Measurements from ENCODE around the gene C21orf58.
A peak's percentile ranks its signal among the peaks of the same experiment; 100 is the strongest.

Gene C21orf58

DNA sequence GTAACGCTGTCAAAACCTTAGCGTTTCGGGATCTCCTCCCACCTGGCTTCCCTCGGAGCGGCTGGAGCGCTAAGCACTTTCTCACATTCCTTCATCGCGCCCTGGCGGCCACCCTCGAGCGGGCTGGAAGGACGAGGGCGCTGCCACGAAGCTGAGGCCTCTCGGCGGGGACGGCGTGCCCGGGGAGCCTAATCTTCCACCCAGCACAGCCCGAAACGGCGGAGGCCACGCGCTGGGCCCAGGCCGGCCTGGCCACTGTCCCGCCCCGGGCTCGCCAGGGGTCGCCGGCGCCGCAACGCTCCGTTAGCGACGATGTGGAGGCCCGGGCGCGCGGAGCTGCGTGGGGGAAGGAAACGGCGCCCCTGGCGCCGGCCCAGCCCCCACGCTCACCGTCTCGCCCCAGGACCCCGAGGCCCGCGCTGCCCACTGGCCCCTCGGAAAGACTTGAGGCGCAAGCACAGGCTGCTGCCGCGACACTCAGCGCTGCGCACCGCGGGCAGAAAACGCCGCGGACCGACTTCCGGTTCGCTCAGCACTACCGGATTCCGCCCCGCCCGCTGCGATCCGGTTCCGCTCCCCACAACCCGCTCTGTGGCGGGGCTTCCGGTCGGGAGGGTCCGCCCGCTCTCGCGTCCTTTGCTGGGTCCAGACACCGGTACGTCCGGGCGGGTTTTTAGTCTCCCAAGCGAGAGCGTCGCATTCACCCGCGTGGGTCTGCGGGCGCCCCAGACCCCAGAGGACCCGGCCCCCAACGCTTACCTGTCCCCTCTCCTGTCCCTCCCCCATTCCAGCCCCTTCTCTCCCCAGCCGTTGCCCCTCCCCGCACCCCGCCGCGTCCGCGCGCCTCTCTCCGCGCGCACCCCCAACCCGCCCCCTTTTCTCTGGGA lies 37.7 kb downstream of the C21orf58 start, which contains the start of gene YBEY:
Gene YBEY, plus strand, starts transcription at position 582 of the 887 bp plus-strand sequence. CDS start 572 bp downstream, outside the sequence.
- Histone ChIP-seq H3K27ac (ENCODE audit: low read depth in 2 of 2, low read length in 2 of 2) (peak within 1 kb of the TSS; percentile 95 to 96), H3K9ac (ENCODE audit: low read depth in 1 of 2, low read length in 2 of 2) (peak within 1 kb of the TSS; percentile 80 to 91), H3K4me1 (ENCODE audit: control insufficient read depth in 2 of 2, insufficient read depth in 2 of 2, low read length in 2 of 2) (peaks cover 26 to 40% of the 10 kb centered on the region in 2 donors), H3K36me3 (ENCODE audit: control insufficient read depth in 2 of 2, insufficient read depth in 2 of 2, low read length in 2 of 2) (peaks cover 14 to 16% of the 10 kb centered on the region in 2 donors), H3K4me3 (ENCODE audit: low read length in 2 of 2) (peak within 1 kb of the TSS; percentile 82 to 96), H3K9me3 (ENCODE audit: control insufficient read depth in 2 of 2, low read length in 2 of 2) (no peaks in the 10 kb centered on the region), H3K27me3 (ENCODE audit: control insufficient read depth in 2 of 2, insufficient read depth in 2 of 2, low read length in 2 of 2) (no peaks in the 10 kb centered on the region)

DNA sequence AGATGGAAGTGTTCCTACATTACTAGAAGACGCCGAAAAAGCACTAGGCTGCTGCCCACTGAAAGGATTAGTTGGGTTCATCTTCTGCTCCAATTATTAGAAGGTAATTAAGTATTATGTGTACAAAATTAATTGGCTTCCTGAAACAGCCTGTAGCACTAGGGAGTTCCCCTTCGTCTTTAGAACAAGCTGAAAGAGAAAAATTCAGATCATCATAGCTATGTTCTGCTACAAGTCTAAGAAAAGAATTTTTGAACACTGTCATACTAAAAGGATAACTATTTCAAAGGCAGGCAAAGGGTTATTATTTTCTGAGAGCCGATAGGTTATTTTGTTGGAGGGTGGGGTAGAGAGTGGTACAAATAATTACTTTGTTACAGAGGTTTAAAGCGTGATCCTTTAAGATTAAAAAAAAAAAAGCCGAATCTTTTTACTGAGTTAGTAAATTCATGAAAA lies 38.4 kb downstream of the C21orf58 start, which contains the start of gene MCM3AP:
Gene MCM3AP, minus strand, starts transcription at position 406 of the 456 bp plus-strand sequence. Its CDS starts 325 bp downstream, at position 81.
- Histone ChIP-seq H3K27me3 (ENCODE audit: control insufficient read depth in 2 of 2, insufficient read depth in 2 of 2, low read length in 2 of 2) (no peaks in the 10 kb centered on the region), H3K36me3 (ENCODE audit: control insufficient read depth in 2 of 2, insufficient read depth in 2 of 2, low read length in 2 of 2) (peaks cover 15 to 20% of the 10 kb centered on the region in 2 donors), H3K27ac (ENCODE audit: low read depth in 2 of 2, low read length in 2 of 2) (peak within 1 kb of the TSS; percentile 95 to 96), H3K4me1 (ENCODE audit: control insufficient read depth in 2 of 2, insufficient read depth in 2 of 2, low read length in 2 of 2) (peaks cover 26 to 40% of the 10 kb centered on the region in 2 donors), H3K9me3 (ENCODE audit: control insufficient read depth in 2 of 2, low read length in 2 of 2) (no peaks in the 10 kb centered on the region), H3K9ac (ENCODE audit: low read depth in 1 of 2, low read length in 2 of 2) (peak within 1 kb of the TSS; percentile 80 to 91), H3K4me3 (ENCODE audit: low read length in 2 of 2) (peak within 1 kb of the TSS; percentile 82 to 96)

DNA sequence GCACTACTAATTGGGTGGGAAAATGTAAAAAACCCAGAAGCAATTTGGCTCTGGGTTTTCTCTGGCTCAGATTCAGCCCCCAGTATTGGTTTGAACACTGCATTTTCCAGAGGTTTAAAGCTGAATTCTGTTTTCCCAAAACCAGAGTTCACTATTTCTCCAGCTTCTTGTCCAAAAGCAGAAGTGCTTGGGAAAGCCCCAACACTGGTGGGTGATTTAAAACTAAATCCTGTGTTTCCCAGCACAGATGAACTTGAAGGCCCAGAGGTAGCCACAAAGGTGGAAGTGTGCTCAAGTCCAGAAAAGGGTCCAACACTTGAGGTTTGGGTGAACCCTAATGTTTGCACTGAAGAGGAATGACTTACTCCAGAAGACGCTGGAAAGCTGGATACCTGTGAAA lies 38.9 kb downstream of the C21orf58 start:
- Histone ChIP-seq H3K27me3 (ENCODE audit: control insufficient read depth in 2 of 2, insufficient read depth in 2 of 2, low read length in 2 of 2) (no peaks in the 10 kb centered on the region), H3K36me3 (ENCODE audit: control insufficient read depth in 2 of 2, insufficient read depth in 2 of 2, low read length in 2 of 2) (peaks cover 19 to 24% of the 10 kb centered on the region in 2 donors), H3K4me1 (ENCODE audit: control insufficient read depth in 2 of 2, insufficient read depth in 2 of 2, low read length in 2 of 2) (peaks cover 26 to 40% of the 10 kb centered on the region in 2 donors), H3K4me3 (ENCODE audit: low read length in 2 of 2) (peak overlapping the region; percentile 8 to 96), H3K9ac (ENCODE audit: low read depth in 1 of 2, low read length in 2 of 2) (no peak overlapping the region), H3K9me3 (ENCODE audit: control insufficient read depth in 2 of 2, low read length in 2 of 2) (no peaks in the 10 kb centered on the region), H3K27ac (ENCODE audit: low read depth in 2 of 2, low read length in 2 of 2) (no peak overlapping the region)

DNA sequence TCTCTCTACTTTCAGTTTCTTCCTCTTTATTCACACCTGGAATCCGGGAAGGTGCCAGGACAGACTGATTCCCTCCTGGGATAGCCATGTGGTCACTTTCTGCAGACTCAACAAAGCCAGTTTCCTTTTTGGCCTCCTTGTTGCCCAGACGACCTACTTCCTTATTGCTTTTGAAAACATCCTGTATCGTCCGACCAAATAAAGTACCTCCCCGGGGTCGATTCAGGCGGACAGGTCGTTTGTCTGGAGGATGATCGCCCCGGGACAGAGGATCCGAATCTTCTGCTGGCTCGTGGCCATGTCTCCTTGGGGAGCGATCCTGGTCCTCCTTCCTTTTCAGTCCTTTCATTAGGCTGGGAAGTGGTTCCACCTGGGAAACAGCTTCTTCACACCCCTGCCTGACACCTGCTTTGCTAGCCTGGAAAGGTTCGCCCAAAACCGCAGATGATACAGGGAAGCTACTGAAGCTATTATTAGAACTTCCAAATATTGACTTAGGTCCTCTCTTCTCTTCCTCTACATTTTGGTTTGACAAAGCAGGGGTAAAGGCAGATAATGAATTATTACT lies 39.5 kb downstream of the C21orf58 start:
- Histone ChIP-seq H3K27me3 (ENCODE audit: control insufficient read depth in 2 of 2, insufficient read depth in 2 of 2, low read length in 2 of 2) (no peaks in the 10 kb centered on the region), H3K4me1 (ENCODE audit: control insufficient read depth in 2 of 2, insufficient read depth in 2 of 2, low read length in 2 of 2) (peaks cover 26 to 40% of the 10 kb centered on the region in 2 donors), H3K9ac (ENCODE audit: low read depth in 1 of 2, low read length in 2 of 2) (peak overlapping the region in 1 of 2 donors; percentile 54), H3K9me3 (ENCODE audit: control insufficient read depth in 2 of 2, low read length in 2 of 2) (no peaks in the 10 kb centered on the region), H3K27ac (ENCODE audit: low read depth in 2 of 2, low read length in 2 of 2) (peak overlapping the region in 1 of 2 donors; percentile 42), H3K36me3 (ENCODE audit: control insufficient read depth in 2 of 2, insufficient read depth in 2 of 2, low read length in 2 of 2) (peaks cover 24 to 28% of the 10 kb centered on the region in 2 donors), H3K4me3 (ENCODE audit: low read length in 2 of 2) (peak overlapping the region; percentile 45 to 61)

DNA sequence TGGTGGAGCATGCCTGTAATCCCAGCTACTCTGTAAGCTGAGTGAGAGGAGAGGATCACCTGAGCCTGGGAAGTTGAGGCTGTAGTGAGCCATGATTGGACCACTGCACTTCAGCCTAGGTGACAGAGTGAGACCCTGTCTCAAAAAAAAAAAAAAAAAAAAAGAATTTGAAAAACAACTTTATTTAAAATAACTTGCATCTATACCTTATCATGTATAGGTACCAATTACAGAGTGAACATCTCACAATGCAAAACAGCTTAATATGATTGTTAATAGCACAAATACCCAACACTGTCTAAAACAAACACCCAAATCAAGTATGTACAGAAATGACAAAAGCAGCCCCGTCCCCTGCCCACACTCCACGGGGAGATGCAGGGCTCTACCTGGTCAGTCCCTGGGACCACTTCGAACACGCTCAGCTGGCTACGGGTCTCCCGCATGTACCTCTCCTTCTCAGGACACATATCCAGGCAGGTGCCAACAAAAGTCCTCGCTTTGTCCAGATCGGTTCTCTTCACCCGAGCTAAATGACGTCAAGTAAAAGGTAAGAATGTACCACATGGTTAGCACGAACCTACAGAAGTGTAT lies 48.8 kb downstream of the C21orf58 start:
- no peaks in the 10 kb centered on the region for H3K9me3 ChIP-seq (ENCODE audit: control insufficient read depth in 2 of 2, low read length in 2 of 2)
- H3K27ac ChIP-seq (ENCODE audit: low read depth in 2 of 2, low read length in 2 of 2) = no peak overlapping the region
- no peaks in the 10 kb centered on the region for H3K27me3 ChIP-seq (ENCODE audit: control insufficient read depth in 2 of 2, insufficient read depth in 2 of 2, low read length in 2 of 2)
- H3K9ac ChIP-seq (ENCODE audit: low read depth in 1 of 2, low read length in 2 of 2) = no peak overlapping the region
- H3K36me3 ChIP-seq (ENCODE audit: control insufficient read depth in 2 of 2, insufficient read depth in 2 of 2, low read length in 2 of 2) = peaks cover 72 to 84% of the 10 kb centered on the region in 2 donors
- no peaks in the 10 kb centered on the region for H3K4me1 ChIP-seq (ENCODE audit: control insufficient read depth in 2 of 2, insufficient read depth in 2 of 2, low read length in 2 of 2)
- no peak overlapping the region for H3K4me3 ChIP-seq (ENCODE audit: low read length in 2 of 2)

DNA sequence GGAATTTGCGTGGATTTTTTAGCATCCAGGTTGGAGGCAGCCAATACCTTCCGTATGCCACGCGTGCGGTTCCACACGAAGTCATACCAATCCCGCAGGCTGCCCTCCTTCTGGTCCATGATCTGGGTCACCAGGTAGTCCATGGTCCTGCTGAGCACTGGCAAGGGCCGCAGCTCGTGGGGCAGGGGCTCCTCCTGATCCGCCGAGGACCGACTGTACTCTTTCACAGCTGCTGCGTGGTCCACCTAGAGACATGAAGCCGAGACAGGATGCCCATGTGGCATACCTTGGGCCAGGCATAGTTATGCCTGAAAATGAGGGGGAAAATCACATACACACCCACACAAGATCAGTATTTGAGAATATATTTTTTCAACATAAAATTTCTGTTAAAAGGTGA lies 50.3 kb downstream of the C21orf58 start:
- H3K9ac ChIP-seq (ENCODE audit: low read depth in 1 of 2, low read length in 2 of 2) = no peak overlapping the region
- peaks cover 72 to 84% of the 10 kb centered on the region in 2 donors for H3K36me3 ChIP-seq (ENCODE audit: control insufficient read depth in 2 of 2, insufficient read depth in 2 of 2, low read length in 2 of 2)
- H3K4me3 ChIP-seq (ENCODE audit: low read length in 2 of 2) = no peak overlapping the region
- no peaks in the 10 kb centered on the region for H3K9me3 ChIP-seq (ENCODE audit: control insufficient read depth in 2 of 2, low read length in 2 of 2)
- H3K4me1 ChIP-seq (ENCODE audit: control insufficient read depth in 2 of 2, insufficient read depth in 2 of 2, low read length in 2 of 2) = no peaks in the 10 kb centered on the region
- no peaks in the 10 kb centered on the region for H3K27me3 ChIP-seq (ENCODE audit: control insufficient read depth in 2 of 2, insufficient read depth in 2 of 2, low read length in 2 of 2)
- H3K27ac ChIP-seq (ENCODE audit: low read depth in 2 of 2, low read length in 2 of 2) = no peak overlapping the region

DNA sequence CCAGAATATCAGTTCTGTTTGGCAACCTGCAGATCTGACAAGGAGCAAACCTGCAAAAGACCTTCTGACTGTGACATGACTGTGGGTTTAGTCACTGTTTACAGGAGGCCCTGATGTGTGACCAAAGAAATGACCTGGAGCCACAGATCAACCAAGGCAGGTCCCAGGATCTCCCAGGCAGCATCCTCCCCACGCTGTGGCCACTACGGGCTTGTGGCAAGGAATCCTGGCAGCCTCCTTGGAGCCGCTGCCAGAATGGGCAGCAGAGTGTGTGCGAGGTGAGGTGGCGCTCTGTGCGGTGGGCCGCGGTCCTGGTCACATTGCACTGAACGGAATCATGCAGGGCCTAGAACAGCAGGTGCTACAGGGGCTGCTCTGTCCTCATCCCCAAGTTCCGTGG lies 54.2 kb downstream of the C21orf58 start:
- H3K9me3 ChIP-seq (ENCODE audit: control insufficient read depth in 2 of 2, low read length in 2 of 2) = no peaks in the 10 kb centered on the region
- no peak overlapping the region for H3K4me3 ChIP-seq (ENCODE audit: low read length in 2 of 2)

DNA sequence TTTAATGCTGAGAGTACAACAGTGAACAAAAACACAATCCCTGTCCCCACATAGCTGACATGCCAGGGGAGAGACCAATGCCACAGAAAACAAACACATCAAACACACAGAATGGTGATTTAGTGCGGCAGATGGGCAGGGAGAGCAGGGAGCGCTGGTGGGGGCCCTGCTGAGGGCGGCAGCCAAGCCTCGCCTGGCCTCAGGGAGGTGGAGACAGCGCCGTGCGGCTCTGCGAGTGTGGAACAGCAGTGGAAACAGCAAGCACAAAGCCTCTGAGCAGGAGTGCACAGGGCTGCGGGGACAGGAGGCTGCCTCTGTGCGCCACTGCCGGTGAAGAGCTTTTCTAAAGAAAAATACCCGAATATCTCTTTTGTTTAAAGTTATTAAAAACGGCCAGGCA lies 55.3 kb downstream of the C21orf58 start:
- H3K27me3 ChIP-seq (ENCODE audit: control insufficient read depth in 2 of 2, insufficient read depth in 2 of 2, low read length in 2 of 2) = no peaks in the 10 kb centered on the region
- no peak overlapping the region for H3K9ac ChIP-seq (ENCODE audit: low read depth in 1 of 2, low read length in 2 of 2)
- no peak overlapping the region for H3K4me3 ChIP-seq (ENCODE audit: low read length in 2 of 2)
- H3K36me3 ChIP-seq (ENCODE audit: control insufficient read depth in 2 of 2, insufficient read depth in 2 of 2, low read length in 2 of 2) = peaks cover 80 to 87% of the 10 kb centered on the region in 2 donors
- no peaks in the 10 kb centered on the region for H3K4me1 ChIP-seq (ENCODE audit: control insufficient read depth in 2 of 2, insufficient read depth in 2 of 2, low read length in 2 of 2)
- no peaks in the 10 kb centered on the region for H3K9me3 ChIP-seq (ENCODE audit: control insufficient read depth in 2 of 2, low read length in 2 of 2)
- H3K27ac ChIP-seq (ENCODE audit: low read depth in 2 of 2, low read length in 2 of 2) = no peak overlapping the region

More for the DNA sequence above, 54.2 kb downstream of the C21orf58 start:
- H3K27me3 ChIP-seq (ENCODE audit: control insufficient read depth in 2 of 2, insufficient read depth in 2 of 2, low read length in 2 of 2) = no peaks in the 10 kb centered on the region
- H3K27ac ChIP-seq (ENCODE audit: low read depth in 2 of 2, low read length in 2 of 2) = no peak overlapping the region
- H3K9ac ChIP-seq (ENCODE audit: low read depth in 1 of 2, low read length in 2 of 2) = no peak overlapping the region
- H3K36me3 ChIP-seq (ENCODE audit: control insufficient read depth in 2 of 2, insufficient read depth in 2 of 2, low read length in 2 of 2) = peaks cover 83 to 90% of the 10 kb centered on the region in 2 donors
- no peaks in the 10 kb centered on the region for H3K4me1 ChIP-seq (ENCODE audit: control insufficient read depth in 2 of 2, insufficient read depth in 2 of 2, low read length in 2 of 2)

DNA sequence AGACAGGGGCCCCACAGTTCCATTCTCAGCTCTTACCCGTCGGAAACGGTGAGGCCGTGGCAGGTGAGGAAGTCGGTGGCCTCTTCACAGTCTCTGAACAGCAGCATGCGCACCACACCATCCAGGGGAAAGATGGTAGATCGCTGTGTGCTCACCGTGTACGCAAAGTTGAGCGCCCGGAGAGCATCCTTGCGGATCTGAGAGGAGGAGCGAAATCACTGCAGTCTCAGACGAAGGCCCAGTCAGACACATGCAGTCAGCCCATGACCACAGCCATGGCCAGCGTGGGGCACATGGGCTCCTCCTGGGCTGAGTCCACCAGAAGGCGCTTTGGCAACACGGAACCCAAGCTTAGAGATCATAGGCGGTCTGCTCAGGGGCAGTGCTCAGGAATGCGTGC lies 56.7 kb downstream of the C21orf58 start:
- no peak overlapping the region for H3K9ac ChIP-seq (ENCODE audit: low read depth in 1 of 2, low read length in 2 of 2)
- H3K9me3 ChIP-seq (ENCODE audit: control insufficient read depth in 2 of 2, low read length in 2 of 2) = no peaks in the 10 kb centered on the region
- H3K36me3 ChIP-seq (ENCODE audit: control insufficient read depth in 2 of 2, insufficient read depth in 2 of 2, low read length in 2 of 2) = peaks cover 70 to 77% of the 10 kb centered on the region in 2 donors
- no peaks in the 10 kb centered on the region for H3K4me1 ChIP-seq (ENCODE audit: control insufficient read depth in 2 of 2, insufficient read depth in 2 of 2, low read length in 2 of 2)
- H3K27ac ChIP-seq (ENCODE audit: low read depth in 2 of 2, low read length in 2 of 2) = no peak overlapping the region
- H3K27me3 ChIP-seq (ENCODE audit: control insufficient read depth in 2 of 2, insufficient read depth in 2 of 2, low read length in 2 of 2) = no peaks in the 10 kb centered on the region
- no peak overlapping the region for H3K4me3 ChIP-seq (ENCODE audit: low read length in 2 of 2)

Measured in mucosa of rectum (tissue), 2 donors.